Fibroblast of skin of left quadriceps (primary cell): ENCODE data around the gene MROH2A.

Source experiments
- DNase-seq, 2 experiments: peaks; one replicate each; pipeline ENCODE4 v3.0.0-alpha.2; 2013; ENCODE audit warnings: low read depth in 2 of 2

The MROH2A gene

GRCh38 chr2:233764761-233765160 lies 13.4 kb upstream of the MROH2A start:
- DNase-seq: no peak

GRCh38 chr2:233766416-233766815 lies 11.7 kb upstream of the MROH2A start:
- DNase-seq: no peak

DNA sequence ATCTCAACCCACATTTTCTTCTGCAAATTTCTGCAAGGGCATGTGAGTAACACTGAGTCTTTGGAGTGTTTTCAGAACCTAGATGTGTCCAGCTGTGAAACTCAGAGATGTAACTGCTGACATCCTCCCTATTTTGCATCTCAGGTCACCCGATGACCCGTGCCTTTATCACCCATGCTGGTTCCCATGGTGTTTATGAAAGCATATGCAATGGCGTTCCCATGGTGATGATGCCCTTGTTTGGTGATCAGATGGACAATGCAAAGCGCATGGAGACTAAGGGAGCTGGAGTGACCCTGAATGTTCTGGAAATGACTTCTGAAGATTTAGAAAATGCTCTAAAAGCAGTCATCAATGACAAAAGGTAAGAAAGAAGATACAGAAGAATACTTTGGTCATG lies 10.1 kb upstream of the MROH2A start:
- no peak for DNase-seq

DNA sequence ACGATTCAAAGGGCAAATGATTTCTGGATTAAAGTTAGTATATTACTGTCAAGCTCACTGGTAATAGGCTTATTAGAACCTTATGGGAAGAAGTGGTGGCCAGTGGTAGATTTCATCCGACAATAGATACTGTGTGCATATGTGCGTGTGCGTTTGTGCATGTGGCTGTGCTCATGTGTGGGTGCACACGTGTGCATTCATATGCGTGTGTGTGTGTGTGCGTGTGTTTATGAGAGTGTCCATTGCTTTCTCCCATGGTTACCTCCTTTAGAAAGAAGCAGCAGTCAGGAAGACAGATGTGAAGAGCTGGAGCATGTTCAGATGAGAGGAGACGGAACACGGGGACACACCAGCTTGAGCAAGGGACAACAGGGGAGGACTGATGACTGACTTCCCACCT lies 8.9 kb upstream of the MROH2A start:
- no peak for DNase-seq

DNA sequence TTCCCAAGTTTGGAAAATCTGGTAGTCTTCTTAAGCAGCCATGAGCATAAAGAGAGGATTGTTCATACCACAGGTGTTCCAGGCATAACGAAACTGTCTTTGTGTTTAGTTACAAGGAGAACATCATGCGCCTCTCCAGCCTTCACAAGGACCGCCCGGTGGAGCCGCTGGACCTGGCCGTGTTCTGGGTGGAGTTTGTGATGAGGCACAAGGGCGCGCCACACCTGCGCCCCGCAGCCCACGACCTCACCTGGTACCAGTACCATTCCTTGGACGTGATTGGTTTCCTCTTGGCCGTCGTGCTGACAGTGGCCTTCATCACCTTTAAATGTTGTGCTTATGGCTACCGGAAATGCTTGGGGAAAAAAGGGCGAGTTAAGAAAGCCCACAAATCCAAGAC lies 6.0 kb upstream of the MROH2A start:
- DNase-seq: no peak

GRCh38 chr2:233772583-233772982 lies 5.5 kb upstream of the MROH2A start:
- DNase-seq: no peak

- DNase-seq: no peak
These were observed 4.3 kb upstream of the MROH2A start for GRCh38 chr2:233773854-233774253.

GRCh38 chr2:233775414-233775813 lies 2.7 kb upstream of the MROH2A start:
- no peak for DNase-seq

- no peak for DNase-seq
These were observed 1.6 kb downstream of the MROH2A start for GRCh38 chr2:233779722-233780121.

- DNase-seq: no peak
These were observed 2.6 kb downstream of the MROH2A start for GRCh38 chr2:233780771-233781170.

DNA sequence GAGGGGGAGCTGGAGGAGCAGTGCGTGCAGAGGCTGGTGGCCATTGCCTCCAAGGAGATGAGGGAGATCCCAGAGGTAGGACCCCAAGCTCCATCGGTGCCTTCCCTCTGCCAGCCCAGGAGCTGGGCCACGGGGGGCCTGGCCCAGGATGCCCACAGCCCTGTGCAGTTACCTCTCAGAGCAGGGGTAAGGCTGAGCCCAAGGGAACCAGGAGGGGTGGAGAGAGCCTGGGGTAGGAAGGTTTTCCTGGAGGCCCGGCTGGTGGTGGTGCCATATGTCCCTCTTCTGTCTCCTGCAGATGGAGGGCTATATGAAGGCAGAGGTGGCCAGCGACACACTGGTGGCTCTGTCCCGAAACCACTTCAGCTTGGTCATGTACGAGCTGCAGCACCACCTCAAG lies 11.4 kb downstream of the MROH2A start:
- DNase-seq: no peak

GRCh38 chr2:233791151-233791882 lies 13.2 kb downstream of the MROH2A start:
- no peak for DNase-seq

DNA sequence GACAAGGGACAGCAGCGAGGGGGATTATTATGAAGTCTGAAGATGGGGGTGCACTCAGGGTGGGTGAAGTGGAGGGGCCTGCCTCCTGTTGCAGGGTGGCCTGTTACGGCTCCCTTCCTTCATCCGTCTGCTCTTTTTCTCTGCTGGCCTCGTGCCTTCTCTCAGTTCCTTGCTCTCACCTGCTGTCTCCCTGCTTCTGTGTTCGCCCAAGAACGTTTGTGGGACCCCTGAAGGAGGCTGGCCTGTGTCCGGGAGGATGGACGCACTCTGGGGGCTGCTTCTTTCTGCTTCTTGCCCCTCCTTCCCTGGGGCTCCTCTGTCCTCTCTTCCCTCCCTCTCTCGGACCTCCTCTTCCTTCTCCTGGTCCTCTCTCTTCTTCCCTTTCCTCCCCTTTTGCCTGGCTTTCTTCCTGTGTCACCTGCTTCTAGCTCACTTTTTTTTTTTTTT lies 13.8 kb downstream of the MROH2A start:
- no peak for DNase-seq

DNA sequence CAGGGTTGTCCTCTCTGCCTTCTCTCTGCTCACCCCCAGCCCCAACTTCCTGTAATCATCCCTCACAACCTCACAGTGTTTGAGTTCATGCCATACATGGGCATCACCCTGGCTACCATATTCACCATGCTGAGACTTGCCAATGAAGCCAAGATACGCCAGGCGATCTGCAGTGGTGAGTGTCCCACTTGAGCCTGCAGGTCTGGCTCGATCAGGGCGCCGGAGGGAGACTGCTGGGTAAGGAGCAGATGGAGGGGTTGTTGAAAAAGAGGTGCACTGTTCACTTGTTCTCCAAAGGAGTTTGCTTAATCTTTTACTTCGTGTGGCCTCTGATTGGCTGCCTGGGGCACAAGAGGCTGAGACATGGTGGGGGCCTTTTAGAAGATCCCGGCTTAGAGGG lies 14.6 kb downstream of the MROH2A start:
- no peak for DNase-seq

- DNase-seq: no peak
These were observed 15.5 kb downstream of the MROH2A start for GRCh38 chr2:233793465-233794127.

- DNase-seq: no peak
These were observed 16.1 kb downstream of the MROH2A start for GRCh38 chr2:233794128-233794658.

DNA sequence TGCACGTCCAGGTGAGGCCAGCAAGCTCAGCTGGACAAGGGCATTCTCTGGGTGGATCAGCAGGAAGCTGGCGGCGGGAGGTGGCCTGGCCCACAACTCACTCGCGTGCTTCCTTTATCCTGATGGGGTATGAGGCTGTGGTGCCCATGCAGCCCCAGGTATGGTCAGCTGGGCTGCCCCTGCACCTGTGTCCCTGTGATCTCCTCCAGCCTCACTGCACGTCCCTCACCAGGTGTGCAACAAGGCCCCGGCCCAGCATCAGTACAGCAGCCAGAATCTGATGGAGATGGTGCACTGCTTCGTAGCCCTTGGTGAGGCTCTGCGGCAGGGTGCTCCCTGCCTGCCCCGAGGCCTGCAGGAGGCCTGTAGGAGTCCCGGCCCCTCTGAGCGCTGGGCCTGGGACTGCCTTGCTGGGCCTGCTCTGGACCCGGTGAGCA lies 17.6 kb downstream of the MROH2A start:
- DNase-seq: no peak

DNA sequence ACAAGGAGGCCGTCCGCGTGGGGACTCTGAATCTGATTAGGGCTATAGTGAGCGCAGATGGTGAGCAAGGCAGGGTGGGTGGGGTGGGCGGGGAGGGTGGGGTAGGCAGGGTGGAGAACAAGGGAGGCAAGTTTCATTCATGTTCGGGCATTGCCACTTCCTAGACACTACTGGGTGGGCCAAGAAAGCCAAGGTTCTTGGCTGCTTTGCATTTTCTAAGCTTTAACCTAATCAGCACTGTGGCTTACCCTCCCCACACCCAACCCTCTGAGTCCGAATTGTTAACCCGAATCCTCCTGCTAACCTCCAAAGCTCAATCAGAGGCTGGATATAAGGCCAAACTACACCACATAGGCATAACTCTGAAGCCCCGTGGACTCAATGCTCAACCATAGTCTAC lies 18.1 kb downstream of the MROH2A start:
- DNase-seq: no peak

- no peak for DNase-seq
These were observed 20.4 kb downstream of the MROH2A start for GRCh38 chr2:233798335-233799086.

DNA sequence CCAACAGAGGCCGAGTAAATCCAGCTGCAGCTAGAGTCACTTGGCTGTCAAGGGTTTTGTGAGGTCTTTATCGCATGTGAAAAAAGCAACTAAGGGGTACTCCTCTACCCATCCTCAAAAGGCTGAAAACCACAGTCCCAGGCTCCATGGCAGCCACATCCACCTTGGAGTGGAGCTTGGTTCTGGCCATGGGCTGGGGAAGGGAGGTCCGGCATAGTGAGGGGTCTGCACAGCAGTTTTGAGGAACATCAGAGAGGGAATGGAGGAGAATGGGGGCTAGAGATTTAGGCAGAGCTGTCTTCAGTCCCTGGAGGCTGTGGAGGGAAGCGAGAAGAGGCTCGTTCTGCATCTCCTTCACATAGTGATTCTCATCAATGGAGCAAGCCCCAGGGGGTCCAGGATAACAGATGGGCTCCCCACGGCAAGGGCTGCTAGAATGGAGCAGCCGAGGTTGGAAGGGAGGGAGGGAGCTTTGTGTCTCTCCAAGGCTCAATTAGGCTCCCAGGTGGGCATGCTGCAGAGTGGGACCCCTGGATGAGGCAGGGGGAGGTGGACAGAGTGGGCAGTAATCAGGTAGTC lies 21.0 kb downstream of the MROH2A start:
- no peak for DNase-seq

GRCh38 chr2:233799716-233800115 lies 21.6 kb downstream of the MROH2A start:
- DNase-seq: no peak

- no peak for DNase-seq
These were observed 22.1 kb downstream of the MROH2A start for GRCh38 chr2:233800208-233800607.
